ENCODE data around the gene NEDD9.

The NEDD9 gene

DNA sequence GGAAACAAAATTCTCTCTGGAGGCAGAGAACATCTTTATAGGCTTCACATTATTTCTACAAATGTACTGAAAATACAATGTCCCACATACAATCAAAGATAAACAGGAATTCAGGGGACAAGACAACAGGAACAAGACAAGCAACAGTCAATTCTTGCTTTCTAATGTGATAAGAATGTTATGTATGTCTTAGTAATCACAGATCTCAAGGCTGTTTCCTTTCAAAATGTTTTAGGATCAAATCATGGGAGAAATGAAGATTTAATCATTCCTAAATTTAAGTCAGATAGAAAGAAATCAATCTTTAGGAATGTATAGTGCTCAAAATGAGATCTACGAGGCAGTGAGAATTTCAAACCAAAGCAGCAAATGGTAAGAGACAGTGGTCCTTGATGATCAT lies 32.1 kb downstream of the NEDD9 start:
- no peak for TF ChIP-seq CTCF (IDR thresholded peaks at IDR 0.05; ENCODE audit: low read depth, low read length, missing control alignments)
- no peak for DNase-seq (ENCODE audit: low read depth)
- H3K4me3 ChIP-seq (ENCODE audit: low read depth, low read length) = no peak overlapping the region
- in situ Hi-C loops (cut with HindIII; ENCODE audit: low sequenced_read_pairs) = no loop called here

- in situ Hi-C loops (cut with HindIII; ENCODE audit: low sequenced_read_pairs) = no loop called here
- no peak for TF ChIP-seq CTCF (IDR thresholded peaks at IDR 0.05; ENCODE audit: low read depth, low read length, missing control alignments)
- no peak for DNase-seq (ENCODE audit: low read depth)
- no peak overlapping the region for H3K4me3 ChIP-seq (ENCODE audit: low read depth, low read length)
These were observed 33.5 kb downstream of the NEDD9 start for GRCh38 chr6:11198663-11199603.

DNA sequence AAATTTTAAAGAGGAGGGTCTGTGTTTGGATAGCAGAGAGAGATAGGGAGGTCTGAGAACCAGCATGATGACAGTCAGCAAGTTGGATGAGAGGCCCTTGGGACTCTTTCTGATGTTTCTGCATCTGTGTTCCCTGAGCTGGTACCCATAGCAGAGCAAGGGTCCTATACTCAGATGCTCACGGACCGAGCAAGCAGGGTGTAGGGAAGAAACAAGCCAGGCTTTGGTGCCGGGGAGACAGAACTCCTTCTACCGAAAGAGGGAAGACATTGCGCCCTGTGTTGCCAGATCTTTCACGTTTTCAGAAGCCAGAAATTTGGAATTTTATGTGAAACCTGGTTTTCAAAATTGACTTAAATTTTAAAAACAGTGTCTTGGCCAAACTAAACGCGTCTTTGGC lies 34.6 kb downstream of the NEDD9 start:
- no peak for TF ChIP-seq CTCF (IDR thresholded peaks at IDR 0.05; ENCODE audit: low read depth, low read length, missing control alignments)

DNA sequence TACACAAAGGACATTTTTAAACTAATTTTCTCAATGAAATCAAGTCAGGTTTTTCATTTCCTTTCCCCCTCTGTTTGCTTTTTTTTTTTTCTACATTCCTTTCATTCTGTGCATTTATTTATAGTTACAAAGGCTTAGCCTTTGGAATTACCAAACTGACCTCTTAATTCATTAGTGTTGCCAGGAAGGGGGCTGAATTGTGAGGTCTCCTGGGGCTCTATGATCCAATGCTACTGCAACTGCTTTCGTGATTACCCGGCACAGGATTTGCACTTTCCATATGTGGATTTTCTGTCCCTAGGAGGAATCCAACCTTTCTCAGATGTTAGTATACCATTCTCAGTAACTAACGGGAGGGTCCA lies 35.3 kb downstream of the NEDD9 start:
- TF ChIP-seq CTCF (IDR thresholded peaks at IDR 0.05; ENCODE audit: low read depth, low read length, missing control alignments) = no peak
- H3K4me3 ChIP-seq (ENCODE audit: low read depth, low read length) = no peak overlapping the region
- DNase-seq (ENCODE audit: low read depth) = peak; percentile 86
- in situ Hi-C loops (cut with HindIII; ENCODE audit: low sequenced_read_pairs) = no loop called here

More for the DNA sequence above, 34.6 kb downstream of the NEDD9 start:
- DNase-seq (ENCODE audit: low read depth) = no peak
- in situ Hi-C loops (cut with HindIII; ENCODE audit: low sequenced_read_pairs) = no loop called here
- H3K4me3 ChIP-seq (ENCODE audit: low read depth, low read length) = no peak overlapping the region

DNA sequence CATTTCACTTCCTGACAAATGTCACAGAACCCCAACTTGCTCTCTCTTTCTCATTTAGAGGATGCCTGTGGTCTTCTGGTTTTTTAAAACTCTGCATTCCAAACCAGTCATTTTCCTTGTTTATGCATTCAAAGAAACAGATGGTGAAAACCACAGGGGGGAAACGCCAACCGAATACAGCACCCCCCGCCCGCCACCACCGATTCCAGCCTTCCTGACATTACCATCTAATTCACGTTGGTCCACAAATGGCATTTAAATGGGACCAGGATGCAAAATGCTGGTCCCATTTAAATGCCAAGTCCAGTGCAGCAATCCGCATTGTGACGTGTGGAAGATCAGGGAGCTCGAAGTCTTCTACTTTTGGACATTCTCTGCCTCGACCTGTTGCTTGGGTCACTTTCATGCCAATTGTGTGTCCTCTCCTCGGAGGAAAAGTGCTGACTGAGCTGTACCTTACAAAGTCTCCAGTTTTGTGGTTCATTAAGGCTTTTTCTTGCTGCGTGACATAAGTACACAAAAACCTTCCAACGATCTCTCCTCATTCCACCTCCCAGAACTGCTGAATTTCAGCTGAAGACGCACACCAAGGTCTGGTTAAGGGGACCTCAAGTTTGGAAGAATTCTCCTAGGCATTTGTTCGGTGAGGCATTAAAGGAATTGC lies 35.8 kb downstream of the NEDD9 start:
- peak overlapping the region; percentile 12 for H3K4me3 ChIP-seq (ENCODE audit: low read depth, low read length)
- peak; percentile 87 for DNase-seq (ENCODE audit: low read depth)
- TF ChIP-seq CTCF (IDR thresholded peaks at IDR 0.05; ENCODE audit: low read depth, low read length, missing control alignments) = no peak
- in situ Hi-C loops (cut with HindIII; ENCODE audit: low sequenced_read_pairs) = no loop called here

DNA sequence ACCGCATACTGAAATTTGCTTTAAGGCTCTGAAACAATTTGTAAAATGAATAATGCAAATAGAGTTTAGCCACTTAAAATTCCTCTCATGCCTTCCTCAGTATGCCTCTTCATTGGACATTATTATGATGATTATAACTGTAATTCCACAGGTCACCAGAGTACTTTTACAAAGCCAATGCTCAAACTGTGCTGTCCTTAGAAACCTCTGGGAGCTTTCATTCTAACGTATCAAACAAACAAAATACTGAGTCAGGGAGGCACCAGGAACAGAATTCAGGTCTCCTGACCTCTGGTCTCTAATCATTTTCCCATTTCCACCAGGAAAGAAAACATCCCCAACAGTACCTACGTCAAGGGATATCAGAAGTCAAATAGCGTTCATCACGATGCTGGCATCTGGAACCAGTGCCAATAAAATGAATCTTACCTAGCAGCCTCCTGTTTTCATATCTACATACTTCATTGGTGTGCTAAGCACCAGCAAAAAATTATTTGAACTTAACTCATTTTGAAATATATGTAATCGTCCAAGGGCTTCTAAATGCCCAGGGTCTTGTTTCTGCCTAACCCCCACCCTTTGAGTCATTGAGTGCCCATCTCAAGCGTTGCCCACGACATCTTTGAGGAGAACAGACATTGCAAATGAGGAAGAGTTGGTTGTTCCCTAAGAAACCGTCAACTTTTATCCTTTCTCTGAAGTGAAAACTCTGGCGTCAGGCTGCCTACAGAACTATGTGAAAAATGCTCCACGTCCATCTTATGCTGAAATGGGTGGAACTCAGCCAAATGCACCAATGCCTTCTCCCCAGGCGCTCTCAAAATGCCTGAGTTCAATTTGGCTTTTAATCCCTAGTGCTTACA lies 37.9 kb downstream of the NEDD9 start:
- in situ Hi-C loops (cut with HindIII; ENCODE audit: low sequenced_read_pairs) = no loop called here
- DNase-seq (ENCODE audit: low read depth) = peak; percentile 81
- H3K4me3 ChIP-seq (ENCODE audit: low read depth, low read length) = no peak overlapping the region
- peak; percentile 19 for TF ChIP-seq CTCF (IDR thresholded peaks at IDR 0.05; ENCODE audit: low read depth, low read length, missing control alignments)
